NOMO-1 treated with DMSO at 0.1 percent for 48 hours (cell line): ENCODE measurements around the gene PMM2.
"Not testable (repeated sequence)": the region's sequence is repeated elsewhere in the genome, so short reads cannot be mapped to it uniquely, and the experiment has no call there.

Experiments
- DNase-seq: peaks from one replicate; lab custom pipeline; 2025; ENCODE audit not compliant: unreplicated experiment; lab: John Stamatoyannopoulos, UW

The PMM2 gene

DNA sequence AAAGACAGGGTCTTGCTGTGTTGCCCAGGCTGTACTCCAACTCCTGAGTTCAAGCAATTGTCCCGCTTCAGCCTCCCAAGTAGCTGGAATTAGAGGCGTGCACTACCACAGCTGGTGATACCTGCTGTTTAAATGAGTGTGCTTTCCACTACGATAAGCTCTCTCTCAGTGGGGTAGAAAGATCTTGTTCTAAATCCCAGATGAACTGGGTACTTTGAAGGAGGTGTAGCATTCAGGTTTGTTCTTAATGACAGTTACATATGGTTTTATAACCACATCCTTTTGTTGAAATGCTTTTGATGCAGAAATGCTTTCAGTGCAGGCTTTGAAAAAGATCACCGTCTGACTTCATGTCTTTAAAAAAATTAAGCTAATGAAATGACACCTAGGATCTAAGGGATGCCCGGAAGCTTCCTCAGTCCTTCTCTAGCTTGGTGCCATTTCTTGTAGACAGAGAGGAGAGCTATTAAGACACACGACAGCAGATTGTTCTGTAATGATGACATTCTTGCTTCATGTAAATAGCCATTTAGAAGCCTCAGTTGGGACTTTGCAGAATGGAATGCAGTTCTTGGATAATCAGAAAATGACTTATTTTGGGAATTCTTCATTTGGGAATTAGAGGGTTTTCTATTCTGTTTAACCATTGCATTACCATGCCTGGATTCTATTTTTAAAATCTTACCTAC, 19.5 kb downstream of the PMM2 start:
- no peak for DNase-seq

GRCh38 chr16:8818504-8819270, 21.0 kb downstream of the PMM2 start:
- DNase-seq, result no peak

- DNase-seq, result no peak
Measured at GRCh38 chr16:8819411-8820034, 21.9 kb downstream of the PMM2 start.

DNA sequence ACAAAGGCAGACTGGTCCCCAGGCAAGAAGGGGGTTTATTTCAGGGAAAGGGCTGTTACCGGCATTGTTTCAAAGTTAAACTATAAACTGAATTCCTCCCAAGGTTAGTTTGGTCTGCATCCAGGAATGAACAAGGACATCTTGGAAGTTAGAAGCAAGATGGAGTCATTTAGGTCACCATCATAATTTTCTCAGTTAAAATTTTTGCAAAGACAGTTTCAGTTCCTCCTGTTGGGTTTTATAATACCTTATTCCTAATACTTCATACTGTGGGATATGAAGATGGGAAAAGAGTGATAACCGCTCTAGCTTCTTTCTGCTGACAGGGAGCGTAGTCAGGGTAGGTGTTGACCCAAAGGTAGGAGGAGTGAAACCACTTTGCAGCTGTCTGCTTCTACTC, 24.8 kb downstream of the PMM2 start:
- DNase-seq, result no peak

GRCh38 chr16:8826278-8826879, 28.7 kb downstream of the PMM2 start:
- DNase-seq, result no peak

- no peak for DNase-seq
Measured at GRCh38 chr16:8828541-8829165, 31.0 kb downstream of the PMM2 start.

DNA sequence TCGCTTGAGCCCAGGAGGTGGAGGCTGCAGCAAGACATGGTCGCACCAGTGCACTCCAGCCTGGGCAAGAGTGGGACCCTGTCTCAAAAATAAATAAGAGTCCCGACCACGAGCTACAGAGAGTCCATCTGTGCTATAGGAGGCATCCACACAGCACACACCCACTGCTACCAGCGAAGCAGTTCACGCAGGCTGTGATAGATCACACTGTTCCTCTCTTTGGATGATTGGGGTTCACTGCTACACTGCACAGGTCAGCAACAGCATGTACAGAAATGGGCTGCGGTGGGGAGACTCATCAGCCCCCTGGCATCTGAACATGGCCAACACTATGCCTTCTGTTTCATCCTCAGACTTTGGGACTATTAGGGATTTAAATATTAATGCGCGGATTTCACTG, 33.8 kb downstream of the PMM2 start:
- DNase-seq, result no peak

DNA sequence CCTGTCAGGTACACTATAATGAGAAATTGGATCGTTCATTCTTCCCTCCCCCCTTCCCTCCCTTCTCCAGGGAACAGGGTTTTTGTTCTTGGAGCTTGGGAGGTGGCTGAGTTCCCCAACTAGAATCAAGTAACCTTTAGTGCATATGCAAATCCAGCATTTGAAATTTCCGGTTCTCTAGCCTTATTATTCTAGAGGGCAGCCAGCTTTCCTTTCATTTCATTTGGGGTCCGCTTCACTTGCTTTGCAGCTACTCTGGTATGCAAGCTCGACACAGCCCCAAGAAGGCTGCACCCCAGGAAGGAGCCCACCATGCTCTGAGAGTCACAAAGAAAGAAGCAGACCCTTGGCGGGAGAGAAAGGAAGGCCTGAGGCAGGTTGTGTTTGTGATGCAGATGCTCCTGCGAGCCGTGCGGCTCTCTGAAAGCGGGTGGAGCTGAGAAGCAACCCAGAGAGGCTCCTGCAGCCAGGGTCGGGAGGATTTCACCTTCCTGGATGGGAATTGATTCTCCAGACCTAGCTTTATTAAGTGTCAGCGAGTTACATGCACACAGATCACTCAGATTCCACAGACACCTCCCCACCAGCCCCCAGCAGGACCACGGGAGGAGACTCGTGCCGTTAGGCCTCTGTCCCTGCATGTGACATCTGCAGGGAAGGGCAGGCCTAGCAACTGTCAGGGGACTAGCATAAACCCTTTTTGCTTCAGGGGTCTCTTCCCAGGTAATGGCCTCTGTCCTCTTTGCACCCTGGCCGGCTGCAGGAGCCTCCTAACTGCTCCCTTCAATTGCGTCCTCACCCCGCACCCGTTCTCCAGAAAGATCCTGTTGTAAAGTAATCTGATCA, 34.5 kb downstream of the PMM2 start:
- DNase-seq, result no peak

GRCh38 chr16:8832717-8833105, 35.1 kb downstream of the PMM2 start:
- peak; percentile 28 for DNase-seq

DNA sequence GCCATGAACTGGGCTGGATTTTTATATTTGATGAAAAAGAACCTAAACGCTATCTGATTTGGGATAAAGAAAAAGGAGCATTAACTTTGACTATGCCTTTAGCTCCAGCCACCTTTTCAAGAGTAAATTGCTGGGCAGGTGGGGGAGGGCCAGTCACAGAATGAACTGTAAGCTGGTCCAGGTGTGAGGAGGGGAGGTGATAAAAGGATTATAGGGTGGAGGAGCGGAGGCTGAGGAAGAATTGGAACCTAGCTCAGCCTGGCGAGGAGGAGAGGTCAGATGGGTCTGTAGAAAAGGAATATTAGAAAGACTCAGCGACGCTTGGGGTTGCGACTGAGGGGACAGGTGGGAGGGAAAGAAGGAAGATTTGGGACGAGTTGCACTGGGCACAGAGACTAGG, 39.2 kb downstream of the PMM2 start:
- DNase-seq, result not testable (repeated sequence)

- not testable (repeated sequence) for DNase-seq
Measured at GRCh38 chr16:8837594-8837993, 40.0 kb downstream of the PMM2 start.

DNA sequence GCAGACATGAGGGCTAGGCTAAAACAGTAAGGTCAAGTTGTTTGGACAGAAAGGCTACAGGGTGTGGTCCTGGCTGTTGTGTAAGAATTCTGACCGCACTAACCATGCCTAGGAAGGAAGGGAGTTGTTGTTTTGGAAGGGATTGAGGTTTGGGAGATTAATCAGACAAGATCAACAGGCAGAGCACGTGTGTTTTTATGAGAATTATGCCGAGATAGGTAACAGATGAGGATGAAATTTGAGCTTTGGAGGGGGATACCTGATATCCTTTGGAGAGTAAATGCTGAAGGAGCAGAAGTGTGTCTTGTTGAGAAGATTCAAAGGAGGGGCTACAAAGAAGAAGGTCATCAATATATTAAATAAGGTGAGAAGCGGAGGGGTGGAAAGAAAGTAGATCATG, 44.4 kb downstream of the PMM2 start:
- DNase-seq, result not testable (repeated sequence)

GRCh38 chr16:8843296-8843695, 45.7 kb downstream of the PMM2 start:
- not testable (repeated sequence) for DNase-seq

DNA sequence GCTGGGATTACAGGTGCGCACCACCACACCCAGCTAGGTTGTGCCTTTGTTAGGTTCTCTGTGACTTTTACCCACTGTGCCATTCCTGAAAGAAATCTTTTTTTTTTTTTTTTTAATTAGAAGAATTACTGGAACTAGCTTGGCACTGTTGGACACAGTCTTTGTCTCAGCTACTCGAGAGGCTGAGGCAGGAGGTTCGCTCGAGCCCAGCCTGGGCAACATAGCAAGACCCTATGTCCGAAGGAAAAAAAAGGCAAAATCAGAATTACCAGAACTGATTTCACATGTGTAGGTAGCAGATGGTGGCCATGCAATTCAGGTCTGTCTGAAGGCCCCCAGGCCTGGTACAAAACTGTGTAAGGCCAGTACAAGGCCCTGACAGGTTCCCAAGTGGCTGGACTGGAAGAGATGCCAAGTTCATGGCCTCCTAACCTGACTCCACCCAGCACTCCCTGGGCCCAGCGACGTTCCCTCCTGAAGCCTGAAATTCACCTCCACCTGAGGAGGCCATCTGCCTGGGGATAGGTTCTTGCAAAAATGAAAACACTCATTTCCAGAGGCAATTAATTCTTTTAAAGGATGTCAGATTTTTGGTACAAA, 48.2 kb downstream of the PMM2 start:
- DNase-seq, result no peak

GRCh38 chr16:8846401-8846932, 48.8 kb downstream of the PMM2 start:
- no peak for DNase-seq

- no peak for DNase-seq
Measured at GRCh38 chr16:8847145-8847544, 49.5 kb downstream of the PMM2 start.

GRCh38 chr16:8847623-8848022, 50.0 kb downstream of the PMM2 start:
- no peak for DNase-seq

DNA sequence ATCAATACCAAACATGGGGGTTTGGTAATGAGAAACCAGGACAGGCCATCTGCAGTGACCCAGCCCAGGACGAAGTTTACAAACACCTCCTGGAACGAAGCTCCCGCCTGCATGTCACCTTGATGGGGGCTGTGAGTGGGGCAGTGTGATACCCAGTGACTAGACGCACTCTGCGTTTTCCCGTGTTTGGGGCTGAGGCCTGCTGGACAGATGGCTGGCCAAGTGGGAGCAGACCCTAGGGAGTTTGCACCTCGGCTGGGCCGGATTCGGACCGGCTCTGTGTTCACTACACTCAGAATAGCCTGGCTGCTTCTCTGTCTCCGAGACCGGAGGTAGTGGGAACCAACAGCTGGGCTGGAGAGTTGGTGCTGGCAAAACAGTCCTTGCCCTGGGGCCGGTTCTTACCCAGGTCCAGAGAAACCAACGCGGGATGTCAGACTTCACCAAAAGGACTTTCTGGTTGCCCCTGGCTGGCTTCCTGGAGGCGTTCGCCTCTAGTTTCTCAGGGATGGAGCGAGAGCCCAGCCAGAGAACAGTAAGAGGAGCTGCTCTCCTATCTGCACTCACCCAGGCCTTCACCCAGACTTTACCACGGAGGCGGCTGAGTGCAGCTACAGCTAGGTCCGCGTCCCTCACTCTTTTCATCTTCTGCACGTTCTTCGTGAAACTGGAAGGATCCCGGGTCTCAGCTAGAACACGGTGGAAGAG, 50.7 kb downstream of the PMM2 start:
- DNase-seq, result no peak

DNA sequence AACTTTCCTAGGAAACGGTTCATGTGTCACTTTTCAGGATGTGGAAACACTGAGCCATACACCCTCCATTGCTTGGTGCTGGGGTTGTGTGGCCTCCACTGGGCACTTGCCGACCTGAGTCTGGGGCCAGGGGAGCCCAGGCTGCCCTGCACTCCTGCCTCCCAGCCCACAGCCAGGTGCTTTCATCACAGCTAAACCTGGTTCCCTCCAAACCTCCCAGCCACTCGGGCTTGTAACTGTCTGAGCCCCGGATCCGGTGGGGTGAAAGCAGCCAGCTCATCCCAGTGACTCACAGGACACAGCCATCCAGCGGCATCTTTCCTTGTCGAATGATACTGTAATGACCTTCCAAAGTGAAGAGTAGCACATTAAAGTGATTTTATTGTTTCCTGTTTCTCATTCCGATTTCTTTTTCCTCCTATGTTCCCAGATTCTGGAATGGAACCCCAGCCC, 51.3 kb downstream of the PMM2 start:
- no peak for DNase-seq
